ENCODE measurements around the gene IST1. TPM values are rescaled to one million over a fixed set of nuclear protein-coding genes. Genes with fewer than 3 reads are reported as not detected.
A peak's percentile ranks its signal among the peaks of the same experiment; 100 is the strongest.

IST1 gene
- total RNA-seq, 1 donor from 2014 or later: 184 TPM

- H3K4me3 ChIP-seq: no peak overlapping the region
- ATAC-seq: peak; percentile 55
- H3K4me1 ChIP-seq: no peaks in the 10 kb centered on the region
- intact Hi-C loops (cut with DNase I): no loop called here
- no peaks in the 10 kb centered on the region for H3K36me3 ChIP-seq
- TF ChIP-seq, protein P1, sequence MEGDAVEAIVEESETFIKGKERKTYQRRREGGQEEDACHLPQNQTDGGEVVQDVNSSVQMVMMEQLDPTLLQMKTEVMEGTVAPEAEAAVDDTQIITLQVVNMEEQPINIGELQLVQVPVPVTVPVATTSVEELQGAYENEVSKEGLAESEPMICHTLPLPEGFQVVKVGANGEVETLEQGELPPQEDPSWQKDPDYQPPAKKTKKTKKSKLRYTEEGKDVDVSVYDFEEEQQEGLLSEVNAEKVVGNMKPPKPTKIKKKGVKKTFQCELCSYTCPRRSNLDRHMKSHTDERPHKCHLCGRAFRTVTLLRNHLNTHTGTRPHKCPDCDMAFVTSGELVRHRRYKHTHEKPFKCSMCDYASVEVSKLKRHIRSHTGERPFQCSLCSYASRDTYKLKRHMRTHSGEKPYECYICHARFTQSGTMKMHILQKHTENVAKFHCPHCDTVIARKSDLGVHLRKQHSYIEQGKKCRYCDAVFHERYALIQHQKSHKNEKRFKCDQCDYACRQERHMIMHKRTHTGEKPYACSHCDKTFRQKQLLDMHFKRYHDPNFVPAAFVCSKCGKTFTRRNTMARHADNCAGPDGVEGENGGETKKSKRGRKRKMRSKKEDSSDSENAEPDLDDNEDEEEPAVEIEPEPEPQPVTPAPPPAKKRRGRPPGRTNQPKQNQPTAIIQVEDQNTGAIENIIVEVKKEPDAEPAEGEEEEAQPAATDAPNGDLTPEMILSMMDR (IDR thresholded peaks at IDR 0.05): no peak
- H3K9me3 ChIP-seq: no peaks in the 10 kb centered on the region
- H3K27ac ChIP-seq: no peak overlapping the region
- no peaks in the 10 kb centered on the region for H3K27me3 ChIP-seq
- DNase-seq: no peak
These were observed 61.2 kb downstream of the IST1 start for GRCh38 chr16:71956486-71956885.

DNA sequence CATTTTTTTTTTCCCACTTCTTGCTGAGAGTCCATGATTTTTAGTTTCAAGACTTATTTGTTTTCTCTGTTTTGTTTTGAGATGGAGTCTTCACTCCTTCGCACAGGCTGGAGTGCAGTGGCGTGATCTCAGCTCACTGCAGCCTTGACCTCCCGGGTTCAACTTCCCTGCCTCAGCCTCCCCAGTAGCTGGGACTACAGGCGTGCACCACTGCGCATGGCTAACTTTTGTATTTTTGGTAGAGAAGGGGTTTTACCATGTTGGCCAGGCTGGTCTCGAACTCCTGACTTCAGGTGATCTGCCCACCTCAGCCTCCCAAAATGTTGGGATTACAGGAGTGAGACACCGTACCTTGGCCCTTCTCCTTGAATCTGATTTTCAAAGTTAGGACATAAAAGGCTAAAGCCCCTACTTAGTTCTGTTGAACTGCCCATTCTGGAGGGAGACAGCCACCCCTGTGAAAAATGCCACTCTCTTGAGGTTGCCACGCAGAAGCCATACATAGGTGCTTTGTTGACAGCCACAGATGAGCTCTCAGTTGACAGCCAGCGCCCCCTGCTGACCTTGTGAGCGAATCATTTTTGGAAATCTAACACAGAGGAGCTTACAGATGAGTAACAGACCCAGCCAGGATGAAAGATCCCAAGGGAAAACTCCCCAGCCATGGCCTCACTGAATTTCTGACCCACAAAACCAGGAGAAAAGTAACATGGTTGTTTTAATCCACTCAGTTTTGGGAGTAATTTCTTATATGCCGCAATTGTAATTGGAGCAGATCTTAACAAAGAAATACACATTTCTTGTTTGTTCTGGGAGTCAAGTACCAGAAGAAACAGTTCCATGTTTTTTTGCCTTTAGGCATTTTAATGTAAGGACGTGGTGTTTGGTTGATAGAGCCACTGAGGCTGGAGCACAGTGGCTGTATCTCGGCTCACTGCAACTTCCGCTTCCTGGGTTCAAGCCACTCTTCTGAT, 66.0 kb downstream of the IST1 start:
- no peaks in the 10 kb centered on the region for H3K27me3 ChIP-seq
- DNase-seq (peak; percentile 84), ATAC-seq (peak; percentile 98)
- no peak overlapping the region for H3K4me3 ChIP-seq
- TF ChIP-seq, protein P1 (IDR thresholded peaks at IDR 0.05): peak; percentile 78
- no peaks in the 10 kb centered on the region for H3K4me1 ChIP-seq
- no peak overlapping the region for H3K27ac ChIP-seq
- H3K9me3 ChIP-seq: no peaks in the 10 kb centered on the region
- intact Hi-C loops (cut with DNase I): no loop called here
- no peaks in the 10 kb centered on the region for H3K36me3 ChIP-seq

- Histone ChIP-seq H3K4me1 (no peaks in the 10 kb centered on the region), H3K27ac (no peak overlapping the region), H3K9me3 (no peaks in the 10 kb centered on the region), H3K36me3 (no peaks in the 10 kb centered on the region), H3K4me3 (no peak overlapping the region), H3K27me3 (no peaks in the 10 kb centered on the region)
- ATAC-seq (no peak), DNase-seq (no peak)
- TF ChIP-seq, protein P1 (IDR thresholded peaks at IDR 0.05): no peak
- intact Hi-C loops (cut with DNase I): no loop called here
These were observed 68.0 kb downstream of the IST1 start for GRCh38 chr16:71963125-71963875.

GRCh38 chr16:71965223-71965622, 69.9 kb downstream of the IST1 start:
- TF ChIP-seq, protein P1 (IDR thresholded peaks at IDR 0.05): no peak
- ATAC-seq: no peak
- Histone ChIP-seq H3K9me3 (no peaks in the 10 kb centered on the region), H3K4me3 (no peak overlapping the region), H3K27ac (no peak overlapping the region), H3K4me1 (no peaks in the 10 kb centered on the region), H3K36me3 (no peaks in the 10 kb centered on the region), H3K27me3 (no peaks in the 10 kb centered on the region)
- intact Hi-C loops (cut with DNase I): no loop called here
- no peak for DNase-seq

GRCh38 chr16:71966932-71967331, 71.6 kb downstream of the IST1 start:
- no peak for ATAC-seq
- H3K27ac ChIP-seq: no peak overlapping the region
- no peak for DNase-seq
- H3K9me3 ChIP-seq: no peaks in the 10 kb centered on the region
- H3K4me3 ChIP-seq: no peak overlapping the region
- intact Hi-C loops (cut with DNase I): no loop called here
- no peaks in the 10 kb centered on the region for H3K36me3 ChIP-seq
- TF ChIP-seq, protein P1 (IDR thresholded peaks at IDR 0.05): no peak
- no peaks in the 10 kb centered on the region for H3K4me1 ChIP-seq
- no peaks in the 10 kb centered on the region for H3K27me3 ChIP-seq

All from upper lobe of right lung (tissue), 1 donor.